Lung (tissue), 12 donors: ENCODE results near the gene TEAD4. TPM values are rescaled to one million over a fixed set of nuclear protein-coding genes. Genes with fewer than 3 reads are reported as not detected.

Source experiments
- ATAC-seq: fragments of 200-7000 bp; cut with Tn5 transposase; one replicate; pipeline ENCODE4 v1.9.1; 2020; ENCODE audit warnings: moderate number of reproducible peaks; ENCODE audit not compliant: insufficient read depth, low FRiP score
- DNase-seq, 3 donors: peaks; one replicate each; pipeline ENCODE4 v3.0.0-alpha.2; 2013 to 2017
- H3K27ac ChIP-seq, 2 donors: one replicate each; pipeline ENCODE4 v1.5.1; 2013; ENCODE audit warnings: mild to moderate bottlenecking in 2 of 2, moderate library complexity in 2 of 2, control low read depth in 1 of 2, inconsistent platforms in 1 of 2, low read depth in 1 of 2, low read length in 1 of 2
- H3K27me3 ChIP-seq, 3 donors: one replicate each; pipeline ENCODE4 v1.5.1; 2013; ENCODE audit warnings: low read length in 2 of 3; ENCODE audit not compliant: control insufficient read depth in 3 of 3, insufficient read depth in 3 of 3
- H3K36me3 ChIP-seq, 4 donors: one replicate each; pipeline ENCODE4 v1.5.1; 2013; ENCODE audit warnings: low read length in 4 of 4, mild to moderate bottlenecking in 1 of 4, moderate library complexity in 1 of 4; ENCODE audit not compliant: control insufficient read depth in 4 of 4, insufficient read depth in 4 of 4
- H3K4me1 ChIP-seq, 5 donors: one replicate each; pipeline ENCODE4 v1.5.1; 2013; ENCODE audit warnings: low read length in 5 of 5, mild to moderate bottlenecking in 2 of 5, moderate library complexity in 1 of 5; ENCODE audit not compliant: control insufficient read depth in 5 of 5, insufficient read depth in 5 of 5
- H3K4me3 ChIP-seq: one replicate; pipeline ENCODE4 v1.5.1; 2013; ENCODE audit warnings: mild to moderate bottlenecking, control low read depth, moderate library complexity
- H3K9ac ChIP-seq, 2 donors: one replicate each; pipeline ENCODE4 v1.5.1; 2013; ENCODE audit warnings: low read length in 2 of 2, control low read depth in 1 of 2; ENCODE audit not compliant: insufficient read depth in 1 of 2
- H3K9me3 ChIP-seq, 4 donors: one replicate each; pipeline ENCODE4 v1.5.1; 2013; ENCODE audit warnings: low read length in 3 of 4, mild to moderate bottlenecking in 1 of 4, moderate library complexity in 1 of 4; ENCODE audit not compliant: control insufficient read depth in 4 of 4, insufficient read depth in 3 of 4
- WGBS, 2 donors: extraction: QIAGEN DNeasy Blood & Tissue Kit; methylation state at CpG; one replicate each; pipeline ENCODE4 v1.1.7; 2013; 5-methylcytosine and 5-hydroxymethylcytosine counted together
- polyA plus RNA-seq, 2 donors: library from polyadenylated mRNA; stranded (reverse); fragments of 200-250 nt; gene quantifications; one replicate each; pipeline ENCODE4 v1.2.1, GENCODE V29; 2013
- total RNA-seq, 2 donors: library from RNA; depleted of rRNA in 1 of 2; stranded (reverse); fragments of >200 nt in 1 of 2; gene quantifications; one replicate each; pipeline ENCODE4 v1.2.1, GENCODE V29; 2014 to 2021
- TF ChIP-seq, protein P1 (sequence below): IDR thresholded peaks from 2 replicates; pipeline ENCODE4 v1.5.1; 2012; ENCODE audit warnings: mild to moderate bottlenecking; ENCODE audit errors: control extremely low read depth, extremely low read depth
- donor health status: control.
- donor health status: control.
- donor health status: Bipolar disorder and iron deficiency.
- donor health status: healthy.
- donor health status: DM: yes; HTN: yes; CAD: no.

Gene TEAD4
- total and polyA plus RNA-seq, 4 donors = 7.1 to 36.3 (median 28.8) TPM

DNA sequence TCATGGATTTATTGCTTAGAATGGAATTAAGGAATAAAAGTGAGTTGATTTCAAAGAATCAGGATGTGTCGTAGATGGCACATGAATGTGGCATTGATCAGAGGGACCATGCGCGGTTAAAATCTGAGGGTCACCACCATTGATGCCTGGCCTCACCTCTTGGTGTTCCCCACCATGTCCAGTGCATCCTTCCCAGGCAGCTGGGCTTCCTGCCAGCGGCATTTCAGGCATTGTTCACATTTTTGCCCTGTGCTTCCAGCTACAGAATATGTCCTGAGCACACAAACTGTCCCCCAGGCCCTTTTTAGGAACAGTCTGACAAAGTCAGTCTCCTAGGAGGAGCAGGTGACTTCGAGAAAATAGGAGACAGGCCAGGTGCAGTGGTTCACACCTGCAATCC is 76.0 kb downstream of the TEAD4 start:
- TF ChIP-seq, protein P1, sequence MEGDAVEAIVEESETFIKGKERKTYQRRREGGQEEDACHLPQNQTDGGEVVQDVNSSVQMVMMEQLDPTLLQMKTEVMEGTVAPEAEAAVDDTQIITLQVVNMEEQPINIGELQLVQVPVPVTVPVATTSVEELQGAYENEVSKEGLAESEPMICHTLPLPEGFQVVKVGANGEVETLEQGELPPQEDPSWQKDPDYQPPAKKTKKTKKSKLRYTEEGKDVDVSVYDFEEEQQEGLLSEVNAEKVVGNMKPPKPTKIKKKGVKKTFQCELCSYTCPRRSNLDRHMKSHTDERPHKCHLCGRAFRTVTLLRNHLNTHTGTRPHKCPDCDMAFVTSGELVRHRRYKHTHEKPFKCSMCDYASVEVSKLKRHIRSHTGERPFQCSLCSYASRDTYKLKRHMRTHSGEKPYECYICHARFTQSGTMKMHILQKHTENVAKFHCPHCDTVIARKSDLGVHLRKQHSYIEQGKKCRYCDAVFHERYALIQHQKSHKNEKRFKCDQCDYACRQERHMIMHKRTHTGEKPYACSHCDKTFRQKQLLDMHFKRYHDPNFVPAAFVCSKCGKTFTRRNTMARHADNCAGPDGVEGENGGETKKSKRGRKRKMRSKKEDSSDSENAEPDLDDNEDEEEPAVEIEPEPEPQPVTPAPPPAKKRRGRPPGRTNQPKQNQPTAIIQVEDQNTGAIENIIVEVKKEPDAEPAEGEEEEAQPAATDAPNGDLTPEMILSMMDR = no peak
- WGBS, 2 donors = 85 to 88% methylated on average over 5 of the region's 5 CpGs
- Histone ChIP-seq H3K9me3 (no peaks in the 10 kb centered on the region), H3K9ac (no peak overlapping the region), H3K4me1 (peaks cover 0 to 17% (median 3%) of the 10 kb centered on the region in 5 donors), H3K27me3 (no peaks in the 10 kb centered on the region), H3K27ac (no peak overlapping the region), H3K36me3 (peaks cover 0 to 29% (median 0%) of the 10 kb centered on the region in 4 donors), H3K4me3 (no peak overlapping the region)
- no peak for ATAC-seq
- DNase-seq = no peak

DNA sequence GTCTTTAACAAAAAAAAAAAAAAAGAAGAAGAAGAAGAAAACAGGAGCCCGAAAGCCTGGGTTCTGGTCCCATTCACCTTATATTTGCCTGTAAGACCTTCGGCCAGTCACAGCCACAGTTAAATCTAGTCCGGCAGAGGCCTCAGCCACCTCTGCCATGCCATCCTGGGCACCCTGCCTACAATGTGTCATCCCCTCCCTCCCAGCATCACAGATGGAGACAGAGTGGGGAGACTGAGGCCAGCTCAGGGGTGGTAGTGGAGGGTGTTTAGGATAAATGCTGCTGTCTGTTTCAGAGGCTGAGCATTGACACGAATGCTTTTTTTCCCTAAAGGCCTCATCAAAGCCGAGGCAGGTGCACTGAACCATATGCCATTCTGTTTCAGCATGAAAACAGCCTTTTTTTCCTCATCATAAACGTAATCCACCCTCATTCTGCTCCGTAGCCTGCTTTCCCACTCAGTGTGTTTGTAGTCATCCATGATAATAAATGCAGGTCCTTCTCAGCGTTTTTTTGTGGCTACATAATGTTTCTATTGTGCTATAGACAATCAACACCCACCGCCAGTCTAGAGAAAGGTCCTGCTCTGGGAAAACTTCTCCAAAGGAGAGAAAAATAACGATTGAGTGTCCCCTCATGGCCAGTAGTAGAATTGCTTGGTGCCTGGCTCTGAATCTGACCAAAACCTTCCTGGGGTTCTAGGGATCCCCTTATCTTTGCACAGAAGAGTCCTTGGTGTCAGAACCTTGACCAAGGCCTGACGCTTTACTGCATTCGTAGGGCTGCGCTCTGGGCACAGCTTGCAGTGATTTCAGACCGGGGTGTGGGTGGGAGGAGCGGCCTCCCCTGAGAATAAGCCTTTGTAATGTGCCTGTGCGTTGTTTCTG is 76.9 kb downstream of the TEAD4 start:
- WGBS, 2 donors = 87% methylated on average over 16 of the region's 16 CpGs
- H3K9ac ChIP-seq = no peak overlapping the region
- no peak overlapping the region for H3K27ac ChIP-seq
- no peak for ATAC-seq
- peaks cover 0 to 17% (median 3%) of the 10 kb centered on the region in 5 donors for H3K4me1 ChIP-seq
- TF ChIP-seq, protein P1 = no peak
- no peaks in the 10 kb centered on the region for H3K27me3 ChIP-seq
- H3K9me3 ChIP-seq = no peaks in the 10 kb centered on the region
- H3K36me3 ChIP-seq = peaks cover 0 to 38% (median 0%) of the 10 kb centered on the region in 4 donors
- DNase-seq = peak in 1 of 3 donors; percentile 17
- H3K4me3 ChIP-seq = no peak overlapping the region

DNA sequence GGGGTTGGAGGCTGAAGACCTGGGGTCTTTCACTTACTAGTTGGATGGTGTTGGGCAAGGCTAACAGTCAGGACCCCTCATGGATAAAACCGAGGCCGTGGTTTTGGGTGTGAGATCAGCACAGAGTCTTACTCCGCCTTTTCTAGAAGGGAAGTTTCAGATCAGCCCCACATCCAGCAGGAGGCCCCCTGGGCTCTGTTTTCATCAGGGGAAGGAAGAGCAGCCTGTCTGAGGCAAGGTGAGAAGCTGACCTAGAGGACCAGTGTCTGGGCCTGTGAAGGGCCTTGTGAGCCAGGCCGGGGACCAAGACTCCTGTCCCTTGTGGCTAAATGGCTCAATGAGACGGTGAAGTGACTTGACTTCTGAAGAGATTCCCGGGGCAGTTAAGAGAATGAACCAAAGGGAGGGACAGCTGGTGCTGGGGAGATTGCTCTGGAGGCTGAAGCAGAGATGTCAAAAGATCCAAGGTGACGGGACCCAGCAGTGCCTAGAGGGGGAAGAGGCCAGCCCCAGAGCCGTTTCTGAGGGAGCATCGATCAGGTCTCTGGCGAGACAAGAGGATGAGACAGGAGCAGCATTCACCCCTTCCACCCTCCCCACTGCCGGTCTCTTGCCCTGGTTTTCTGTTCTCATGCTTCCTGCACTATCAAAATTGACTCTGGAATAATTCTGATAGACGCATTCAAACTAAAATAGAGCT is 77.9 kb downstream of the TEAD4 start:
- Histone ChIP-seq H3K9ac (no peak overlapping the region), H3K9me3 (no peaks in the 10 kb centered on the region), H3K27ac (no peak overlapping the region), H3K4me1 (peaks cover 0 to 10% (median 3%) of the 10 kb centered on the region in 5 donors), H3K27me3 (no peaks in the 10 kb centered on the region), H3K4me3 (no peak overlapping the region), H3K36me3 (peaks cover 0 to 35% (median 0%) of the 10 kb centered on the region in 4 donors)
- TF ChIP-seq, protein P1 = no peak
- ATAC-seq (no peak), DNase-seq (no peak)
- WGBS, 2 donors = 87 to 88% methylated on average over 12 of the region's 12 CpGs
